Subcutaneous abdominal adipose tissue (tissue), 5 donors: ENCODE results near the gene ADGRF5.

Source experiments
- H3K27ac ChIP-seq: one replicate; pipeline ENCODE4 v1.7.0; 2013; ENCODE audit warnings: low read depth, mild to moderate bottlenecking, inconsistent platforms, low read length, moderate library complexity
- H3K27me3 ChIP-seq, 5 donors: one replicate each; pipeline ENCODE4 v1.7.0; 2013; ENCODE audit warnings: low read length in 5 of 5, inconsistent platforms in 1 of 5; ENCODE audit not compliant: control insufficient read depth in 5 of 5, insufficient read depth in 4 of 5
- H3K36me3 ChIP-seq, 5 donors: one replicate each; pipeline ENCODE4 v1.7.0; 2013; ENCODE audit warnings: low read length in 5 of 5; ENCODE audit not compliant: control insufficient read depth in 5 of 5, insufficient read depth in 5 of 5
- H3K4me1 ChIP-seq, 5 donors: one replicate each; pipeline ENCODE4 v1.7.0; 2013; ENCODE audit warnings: low read length in 5 of 5, mild to moderate bottlenecking in 3 of 5, moderate library complexity in 1 of 5; ENCODE audit not compliant: control insufficient read depth in 5 of 5, insufficient read depth in 5 of 5
- H3K4me3 ChIP-seq, 5 donors: one replicate each; pipeline ENCODE4 v1.7.0; 2013; ENCODE audit warnings: low read length in 5 of 5, low read depth in 1 of 5
- H3K9ac ChIP-seq, 5 donors: one replicate each; pipeline ENCODE4 v1.7.0; 2013; ENCODE audit warnings: low read length in 5 of 5, mild to moderate bottlenecking in 4 of 5, moderate library complexity in 3 of 5
- H3K9me3 ChIP-seq, 5 donors: one replicate each; pipeline ENCODE4 v1.7.0; 2013; ENCODE audit warnings: low read length in 5 of 5; ENCODE audit not compliant: control insufficient read depth in 5 of 5
- donor health status: healthy.
- donor health status: healthy.
- donor health status: healthy.
- donor health status: healthy.
- donor health status: healthy.

The ADGRF5 gene

GRCh38 chr6:46917002-46917545, 4.7 kb downstream of the ADGRF5 start:
- Histone ChIP-seq H3K4me3 (peak overlapping the region in 2 of 5 donors; percentile 8 to 81), H3K36me3 (no peaks in the 10 kb centered on the region), H3K9me3 (no peaks in the 10 kb centered on the region), H3K27me3 (peaks cover 0 to 2% (median 0%) of the 10 kb centered on the region in 5 donors), H3K9ac (no peak overlapping the region), H3K27ac (no peak overlapping the region), H3K4me1 (peaks cover 0 to 58% (median 2%) of the 10 kb centered on the region in 5 donors)

- Histone ChIP-seq H3K9ac (peak overlapping the region in 1 of 5 donors; percentile 2), H3K9me3 (no peaks in the 10 kb centered on the region), H3K27ac (peak overlapping the region; percentile 27), H3K27me3 (no peaks in the 10 kb centered on the region), H3K4me3 (peak overlapping the region in 3 of 5 donors; percentile 14 to 41 (median 34)), H3K36me3 (no peaks in the 10 kb centered on the region), H3K4me1 (peaks cover 0 to 66% (median 2%) of the 10 kb centered on the region in 5 donors)
These were observed 5.9 kb downstream of the ADGRF5 start for GRCh38 chr6:46915866-46916265.

GRCh38 chr6:46915380-46915779, 6.4 kb downstream of the ADGRF5 start:
- H3K27ac ChIP-seq = peak overlapping the region; percentile 27
- no peaks in the 10 kb centered on the region for H3K36me3 ChIP-seq
- no peak overlapping the region for H3K9ac ChIP-seq
- H3K9me3 ChIP-seq = no peaks in the 10 kb centered on the region
- H3K27me3 ChIP-seq = no peaks in the 10 kb centered on the region
- no peak overlapping the region for H3K4me3 ChIP-seq
- peaks cover 0 to 68% (median 2%) of the 10 kb centered on the region in 5 donors for H3K4me1 ChIP-seq

- peaks cover 0 to 76% (median 2%) of the 10 kb centered on the region in 5 donors for H3K4me1 ChIP-seq
- H3K27ac ChIP-seq = no peak overlapping the region
- H3K9ac ChIP-seq = no peak overlapping the region
These were observed 7.4 kb downstream of the ADGRF5 start for GRCh38 chr6:46914279-46914810.

GRCh38 chr6:46909371-46909770, 12.4 kb downstream of the ADGRF5 start:
- no peaks in the 10 kb centered on the region for H3K27me3 ChIP-seq
- H3K4me1 ChIP-seq = peaks cover 0 to 59% (median 0%) of the 10 kb centered on the region in 5 donors
- peaks cover 0 to 10% (median 0%) of the 10 kb centered on the region in 5 donors for H3K36me3 ChIP-seq
- peak overlapping the region; percentile 63 for H3K27ac ChIP-seq
- no peak overlapping the region for H3K9ac ChIP-seq
- no peak overlapping the region for H3K4me3 ChIP-seq
- no peaks in the 10 kb centered on the region for H3K9me3 ChIP-seq

More at GRCh38 chr6:46914279-46914810, 7.4 kb downstream of the ADGRF5 start:
- Histone ChIP-seq H3K9me3 (no peaks in the 10 kb centered on the region), H3K36me3 (no peaks in the 10 kb centered on the region), H3K27me3 (no peaks in the 10 kb centered on the region), H3K4me3 (no peak overlapping the region)

- Histone ChIP-seq H3K27ac (peak overlapping the region; percentile 58), H3K4me3 (no peak overlapping the region), H3K9me3 (no peaks in the 10 kb centered on the region), H3K36me3 (peaks cover 0 to 13% (median 3%) of the 10 kb centered on the region in 5 donors), H3K27me3 (peaks cover 0 to 4% (median 0%) of the 10 kb centered on the region in 5 donors), H3K9ac (no peak overlapping the region), H3K4me1 (peaks cover 0 to 62% (median 5%) of the 10 kb centered on the region in 5 donors)
These were observed 15.0 kb downstream of the ADGRF5 start for GRCh38 chr6:46906776-46907175.

GRCh38 chr6:46904117-46904516, 17.6 kb downstream of the ADGRF5 start:
- Histone ChIP-seq H3K9ac (no peak overlapping the region), H3K9me3 (no peaks in the 10 kb centered on the region), H3K36me3 (peaks cover 0 to 19% (median 3%) of the 10 kb centered on the region in 5 donors), H3K27ac (peak overlapping the region; percentile 67), H3K4me1 (peaks cover 0 to 59% (median 5%) of the 10 kb centered on the region in 5 donors), H3K4me3 (no peak overlapping the region), H3K27me3 (peaks cover 0 to 4% (median 0%) of the 10 kb centered on the region in 5 donors)

- Histone ChIP-seq H3K9ac (no peak overlapping the region), H3K27me3 (peaks cover 0 to 4% (median 0%) of the 10 kb centered on the region in 5 donors), H3K27ac (peak overlapping the region; percentile 67), H3K9me3 (no peaks in the 10 kb centered on the region), H3K4me3 (peak overlapping the region in 1 of 5 donors; percentile 5), H3K4me1 (peaks cover 0 to 59% (median 5%) of the 10 kb centered on the region in 5 donors), H3K36me3 (peaks cover 0 to 19% (median 8%) of the 10 kb centered on the region in 5 donors)
These were observed 18.6 kb downstream of the ADGRF5 start for GRCh38 chr6:46903175-46903574.

- H3K4me1 ChIP-seq = peaks cover 0 to 61% (median 5%) of the 10 kb centered on the region in 5 donors
- H3K27me3 ChIP-seq = peaks cover 0 to 4% (median 0%) of the 10 kb centered on the region in 5 donors
- H3K4me3 ChIP-seq = peak overlapping the region in 1 of 5 donors; percentile 12
- H3K9me3 ChIP-seq = no peaks in the 10 kb centered on the region
- H3K27ac ChIP-seq = peak overlapping the region; percentile 67
- H3K36me3 ChIP-seq = peaks cover 0 to 19% (median 8%) of the 10 kb centered on the region in 5 donors
- H3K9ac ChIP-seq = no peak overlapping the region
These were observed 19.8 kb downstream of the ADGRF5 start for GRCh38 chr6:46901882-46902314.

- H3K27me3 ChIP-seq = peaks cover 0 to 4% (median 0%) of the 10 kb centered on the region in 5 donors
- H3K36me3 ChIP-seq = peaks cover 0 to 13% (median 8%) of the 10 kb centered on the region in 5 donors
- no peak overlapping the region for H3K9ac ChIP-seq
- H3K9me3 ChIP-seq = no peaks in the 10 kb centered on the region
- peak overlapping the region; percentile 67 for H3K27ac ChIP-seq
- H3K4me3 ChIP-seq = no peak overlapping the region
- peaks cover 0 to 64% (median 5%) of the 10 kb centered on the region in 5 donors for H3K4me1 ChIP-seq
These were observed 21.5 kb downstream of the ADGRF5 start for GRCh38 chr6:46900266-46900665.
